CD14-positive monocyte (primary cell): ENCODE data around the gene TBC1D16. TPM values are rescaled to one million over a fixed set of nuclear protein-coding genes. Genes with fewer than 3 reads are reported as not detected.

Experiments used
- DNase-seq, 3 donors: peaks; one replicate each; pipeline ENCODE4 v3.0.0-alpha.2; 2011 to 2022
- H2AFZ ChIP-seq: 2 replicates; pipeline ENCODE4 v1.6.0; 2012; ENCODE audit warnings: mild to moderate bottlenecking, low read depth, low read length, inconsistent platforms; ENCODE audit not compliant: insufficient read depth, poor library complexity, severe bottlenecking
- H3K27ac ChIP-seq, 2 donors: 1 replicate in 1 of 2; 2 replicates in 1 of 2; pipeline ENCODE4 v1.5.1; 2012 to 2013; ENCODE audit warnings: low read length in 2 of 2, control low read depth in 1 of 2, inconsistent platforms in 1 of 2, low read depth in 1 of 2, mild to moderate bottlenecking in 1 of 2
- H3K27me3 ChIP-seq, 2 donors: one replicate each; pipeline versions ENCODE4 v1.6.0 to v1.6.1; 2011 to 2013; ENCODE audit warnings: low read length in 2 of 2; ENCODE audit not compliant: control insufficient read depth in 2 of 2, insufficient read depth in 2 of 2
- H3K36me3 ChIP-seq, 2 donors: replicated peaks in 1 of 2; 1 replicate in 1 of 2; 2 replicates in 1 of 2; pipeline versions ENCODE4 v1.5.1 to v1.6.1; 2012 to 2013; ENCODE audit warnings: low read length in 2 of 2, control low read depth in 1 of 2, inconsistent platforms in 1 of 2, mild to moderate bottlenecking in 1 of 2; ENCODE audit not compliant: insufficient read depth in 2 of 2, control insufficient read depth in 1 of 2
- H3K4me1 ChIP-seq, 2 donors: 1 replicate in 1 of 2; 2 replicates in 1 of 2; pipeline versions ENCODE4 v1.5.1 to v1.6.1; 2012 to 2013; ENCODE audit warnings: low read length in 2 of 2, control low read depth in 1 of 2, inconsistent platforms in 1 of 2, mild to moderate bottlenecking in 1 of 2, moderate library complexity in 1 of 2; ENCODE audit not compliant: insufficient read depth in 2 of 2, control insufficient read depth in 1 of 2
- H3K4me2 ChIP-seq: replicated peaks from 2 replicates; pipeline ENCODE3; 2012; ENCODE audit warnings: low read length, moderate library complexity, mild to moderate bottlenecking; ENCODE audit not compliant: poor library complexity, severe bottlenecking; ENCODE audit errors: extremely low read depth
- H3K4me3 ChIP-seq, 3 experiments: fragments of 200-600 bp in 1 of 3; sonication (generic) in 1 of 3; replicated peaks in 1 of 3; 1 replicate in 2 of 3; 2 replicates in 1 of 3; pipeline ENCODE4 v1.5.1; 2011 to 2013; ENCODE audit warnings: low read length in 3 of 3, mild to moderate bottlenecking in 3 of 3, control low read depth in 2 of 3, low read depth in 2 of 3, inconsistent platforms in 1 of 3, moderate library complexity in 1 of 3
- H3K79me2 ChIP-seq: 2 replicates; pipeline ENCODE4 v1.6.0; 2012; ENCODE audit warnings: mild to moderate bottlenecking, control low read depth, inconsistent platforms, low read length, moderate library complexity; ENCODE audit not compliant: insufficient read depth
- H3K9ac ChIP-seq: 2 replicates; pipeline ENCODE4 v1.6.0; 2017; ENCODE audit warnings: low read length, mild to moderate bottlenecking; ENCODE audit not compliant: insufficient read depth, poor library complexity, severe bottlenecking
- H3K9me3 ChIP-seq, 2 donors: replicated peaks in 1 of 2; 1 replicate in 1 of 2; 2 replicates in 1 of 2; pipeline versions ENCODE4 v1.5.1 to v1.6.1; 2012 to 2013; ENCODE audit warnings: low read length in 2 of 2, control low read depth in 1 of 2; ENCODE audit not compliant: control insufficient read depth in 1 of 2, insufficient read depth in 1 of 2
- H4K20me1 ChIP-seq: 2 replicates; pipeline ENCODE4 v1.6.0; 2012; ENCODE audit warnings: mild to moderate bottlenecking, low read length, control low read depth, moderate library complexity; ENCODE audit not compliant: insufficient read depth
- H3K27ac Mint-ChIP-seq, 7 donors: one replicate each; pipeline ENCODE4 v1.8.0; 2020; ENCODE audit warnings: mild to moderate bottlenecking in 7 of 7, mixed read lengths in 7 of 7, moderate library complexity in 6 of 7, inconsistent platforms in 2 of 7
- H3K27me3 Mint-ChIP-seq, 3 donors: one replicate each; pipeline ENCODE4 v1.8.0; 2021 to 2022; ENCODE audit warnings: low read depth in 3 of 3, mild to moderate bottlenecking in 3 of 3, mixed read lengths in 3 of 3, moderate library complexity in 3 of 3, inconsistent platforms in 1 of 3
- H3K36me3 Mint-ChIP-seq, 2 donors: one replicate each; pipeline ENCODE4 v1.8.0; 2020; ENCODE audit warnings: mixed read lengths in 2 of 2, inconsistent platforms in 1 of 2, mild to moderate bottlenecking in 1 of 2
- H3K4me1 Mint-ChIP-seq: one replicate; pipeline ENCODE4 v1.8.0; 2020; ENCODE audit warnings: mild to moderate bottlenecking, mixed read lengths
- H3K4me3 Mint-ChIP-seq, 2 donors: one replicate each; pipeline ENCODE4 v1.8.0; 2020; ENCODE audit warnings: mild to moderate bottlenecking in 2 of 2, mixed read lengths in 2 of 2, moderate library complexity in 1 of 2
- H3K9me3 Mint-ChIP-seq, 7 donors: one replicate each; pipeline ENCODE4 v1.8.0; 2020 to 2022; ENCODE audit warnings: mixed read lengths in 7 of 7, mild to moderate bottlenecking in 6 of 7, moderate library complexity in 6 of 7, inconsistent platforms in 2 of 7
- CTCF ChIP-seq: fragments of 200-600 bp; IDR thresholded peaks from one replicate; pipeline ENCODE4 v1.8.0; 2022; ENCODE audit warnings: antibody characterized with exemption, mild to moderate bottlenecking
- WGBS: methylation state at CpG from one replicate; pipeline ENCODE4 v1.1.5; 2013; ENCODE audit warnings: missing lambda C conversion rate; ENCODE audit not compliant: insufficient coverage; 5-methylcytosine and 5-hydroxymethylcytosine counted together
- intact Hi-C, 2 donors: fragments of 100-400 bp; cut with micrococcal nuclease; formaldehyde crosslinking; loops; one replicate each; pipeline versions ENCODE4 v1.15.0 to v1.15.1; 2023
- polyA plus RNA-seq, 3 donors: library from polyadenylated mRNA; depleted of rRNA in 1 of 3; unstranded in 2 of 3; stranded (reverse) in 1 of 3; fragments of 300-500 nt in 2 of 3; fragments of >200 nt in 1 of 3; fragmentation: Illumina TruSeq in 2 of 3; gene quantifications; 1 replicate in 2 of 3; 2 replicates in 1 of 3; pipeline ENCODE4 v1.2.3, GENCODE V29; 2012 to 2021

Gene TBC1D16
- polyA plus RNA-seq, 3 donors: 0.11 to 0.53 (median 0.27) TPM

GRCh38 chr17:79989106-79989835 is 46.4 kb downstream of the TBC1D16 start:
- Mint-ChIP-seq H3K36me3 (peaks cover 0 to 4% of the 10 kb centered on the region in 2 donors), H3K9me3 (peaks cover 0 to 2% (median 0%) of the 10 kb centered on the region in 7 donors), H3K27ac (no peak overlapping the region), H3K4me3 (no peak overlapping the region), H3K27me3 (peaks cover 16 to 30% (median 17%) of the 10 kb centered on the region in 3 donors), H3K4me1 (peaks cover 25% of the 10 kb centered on the region)
- peaks cover 0 to 7% of the 10 kb centered on the region in 2 donors for H3K27me3 ChIP-seq
- 96% methylated on average over 15 of the region's 20 CpGs for WGBS
- intact Hi-C loops: loop anchor here in 1 of 2 donors (5.0 kb wide), 1 partner anchor 202 kb away; no protein-coding TSS in a partner anchor
- peaks cover 26 to 27% of the 10 kb centered on the region in 2 donors for H3K4me1 ChIP-seq
- H3K9me3 ChIP-seq: no peaks in the 10 kb centered on the region
- H3K9ac ChIP-seq: no peak overlapping the region
- no peaks in the 10 kb centered on the region for H3K79me2 ChIP-seq
- H3K4me2 ChIP-seq: no peak overlapping the region
- H3K4me3 ChIP-seq: no peak overlapping the region
- no peak overlapping the region for H3K27ac ChIP-seq
- no peak for DNase-seq
- no peak overlapping the region for H2AFZ ChIP-seq
- no peaks in the 10 kb centered on the region for H3K36me3 ChIP-seq
- TF ChIP-seq CTCF: no peak
- no peaks in the 10 kb centered on the region for H4K20me1 ChIP-seq

- WGBS: 87% methylated on average over 15 of the region's 28 CpGs
- H3K36me3 Mint-ChIP-seq: peaks cover 0 to 4% of the 10 kb centered on the region in 2 donors
- H3K4me1 ChIP-seq: peaks cover 17 to 18% of the 10 kb centered on the region in 2 donors
Measured at GRCh38 chr17:79988185-79988971, 47.3 kb downstream of the TBC1D16 start.

More at GRCh38 chr17:79988185-79988971, 47.3 kb downstream of the TBC1D16 start:
- Histone ChIP-seq H2AFZ (no peak overlapping the region), H4K20me1 (no peaks in the 10 kb centered on the region), H3K4me3 (no peak overlapping the region), H3K36me3 (no peaks in the 10 kb centered on the region), H3K27me3 (peaks cover 0 to 7% of the 10 kb centered on the region in 2 donors), H3K9ac (no peak overlapping the region), H3K27ac (no peak overlapping the region), H3K79me2 (no peaks in the 10 kb centered on the region), H3K9me3 (no peaks in the 10 kb centered on the region), H3K4me2 (no peak overlapping the region)
- H3K9me3 Mint-ChIP-seq: peaks cover 0 to 2% (median 0%) of the 10 kb centered on the region in 7 donors
- no peak overlapping the region for H3K27ac Mint-ChIP-seq
- no peak overlapping the region for H3K4me3 Mint-ChIP-seq
- intact Hi-C loops: loop anchor here in 1 of 2 donors (5.0 kb wide), 1 partner anchor 201 kb away; no protein-coding TSS in a partner anchor
- TF ChIP-seq CTCF: no peak
- peaks cover 16% of the 10 kb centered on the region for H3K4me1 Mint-ChIP-seq
- DNase-seq: no peak
- peaks cover 16 to 30% (median 17%) of the 10 kb centered on the region in 3 donors for H3K27me3 Mint-ChIP-seq
